ENCODE data around the gene KCTD14.

The KCTD14 gene

DNA sequence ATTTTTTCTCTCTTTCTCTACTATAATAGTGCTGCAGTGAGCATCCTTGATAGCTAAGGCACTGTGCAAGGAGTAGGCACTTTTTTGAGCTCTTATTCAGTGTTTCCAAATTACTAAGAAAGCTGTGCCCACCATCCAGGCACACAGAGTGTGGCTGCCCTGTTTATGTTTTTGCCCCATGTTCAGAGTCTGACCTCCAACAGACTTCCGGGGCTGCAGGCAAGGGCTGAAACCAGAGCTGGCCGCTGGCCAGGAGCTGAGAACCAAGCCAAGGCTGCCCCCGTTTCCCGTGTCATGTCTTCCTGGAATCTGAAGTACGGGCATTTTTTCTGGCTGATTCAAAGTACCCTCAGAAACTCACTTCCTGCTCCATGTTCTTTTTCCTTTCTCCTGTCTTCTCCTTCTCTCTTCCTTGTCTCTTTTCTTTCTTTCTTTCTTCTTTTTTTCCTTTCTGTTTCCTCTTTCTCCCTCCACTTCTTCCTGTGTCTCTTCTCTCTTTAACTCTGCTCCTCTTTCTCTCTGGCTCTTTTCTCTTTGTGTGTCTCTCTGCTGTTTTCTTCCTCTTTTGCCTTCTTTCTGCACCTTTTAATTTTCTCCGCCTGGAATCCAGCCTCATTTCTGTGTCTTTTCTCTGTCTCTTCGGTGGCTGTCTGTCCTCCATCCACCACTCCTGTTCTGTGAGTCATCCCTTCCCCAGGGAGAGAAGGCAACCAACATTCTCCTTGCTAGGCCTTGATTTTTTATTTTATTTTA lies 17.0 kb upstream of the KCTD14 start:
- in situ Hi-C loops (cut with MboI; ENCODE audit: low pct_unique_long_range_greater_than_20kb, low sequenced_read_pairs, unreplicated experiment): no loop called here
- peak; percentile 53 for DNase-seq (ENCODE audit: low spot score)
- TF ChIP-seq, protein P1, sequence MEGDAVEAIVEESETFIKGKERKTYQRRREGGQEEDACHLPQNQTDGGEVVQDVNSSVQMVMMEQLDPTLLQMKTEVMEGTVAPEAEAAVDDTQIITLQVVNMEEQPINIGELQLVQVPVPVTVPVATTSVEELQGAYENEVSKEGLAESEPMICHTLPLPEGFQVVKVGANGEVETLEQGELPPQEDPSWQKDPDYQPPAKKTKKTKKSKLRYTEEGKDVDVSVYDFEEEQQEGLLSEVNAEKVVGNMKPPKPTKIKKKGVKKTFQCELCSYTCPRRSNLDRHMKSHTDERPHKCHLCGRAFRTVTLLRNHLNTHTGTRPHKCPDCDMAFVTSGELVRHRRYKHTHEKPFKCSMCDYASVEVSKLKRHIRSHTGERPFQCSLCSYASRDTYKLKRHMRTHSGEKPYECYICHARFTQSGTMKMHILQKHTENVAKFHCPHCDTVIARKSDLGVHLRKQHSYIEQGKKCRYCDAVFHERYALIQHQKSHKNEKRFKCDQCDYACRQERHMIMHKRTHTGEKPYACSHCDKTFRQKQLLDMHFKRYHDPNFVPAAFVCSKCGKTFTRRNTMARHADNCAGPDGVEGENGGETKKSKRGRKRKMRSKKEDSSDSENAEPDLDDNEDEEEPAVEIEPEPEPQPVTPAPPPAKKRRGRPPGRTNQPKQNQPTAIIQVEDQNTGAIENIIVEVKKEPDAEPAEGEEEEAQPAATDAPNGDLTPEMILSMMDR (IDR thresholded peaks at IDR 0.05; ENCODE audit: extremely low read depth, insufficient read depth, missing control alignments): no peak

DNA sequence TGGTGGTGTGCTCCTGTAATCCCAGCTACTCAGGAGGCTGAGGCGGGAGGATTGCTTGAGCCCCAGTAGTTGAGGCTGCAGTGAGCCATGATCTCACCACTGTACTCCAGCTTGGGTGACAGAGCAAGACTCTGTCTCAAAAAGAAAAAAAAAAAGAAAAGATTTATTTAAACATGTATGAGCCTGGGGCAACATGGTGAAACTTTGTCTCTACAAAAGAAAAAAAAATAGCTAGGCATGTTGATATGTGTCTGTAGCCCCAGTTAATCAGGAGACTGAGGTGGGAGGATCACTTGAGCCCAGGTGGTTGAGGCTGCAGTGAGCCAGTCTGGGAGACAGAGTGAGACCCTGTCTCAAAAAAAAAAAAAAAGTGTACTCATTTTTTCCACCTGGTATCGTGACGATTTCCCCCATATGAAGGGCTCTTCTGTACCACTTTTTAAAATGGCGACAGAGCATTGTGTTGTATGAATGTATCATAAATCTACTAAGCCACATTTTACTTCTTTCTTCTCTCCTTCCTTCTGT lies 16.4 kb upstream of the KCTD14 start:
- TF ChIP-seq, protein P1 (IDR thresholded peaks at IDR 0.05; ENCODE audit: extremely low read depth, insufficient read depth, missing control alignments): no peak
- no peak for DNase-seq (ENCODE audit: low spot score)
- in situ Hi-C loops (cut with MboI; ENCODE audit: low pct_unique_long_range_greater_than_20kb, low sequenced_read_pairs, unreplicated experiment): no loop called here

DNA sequence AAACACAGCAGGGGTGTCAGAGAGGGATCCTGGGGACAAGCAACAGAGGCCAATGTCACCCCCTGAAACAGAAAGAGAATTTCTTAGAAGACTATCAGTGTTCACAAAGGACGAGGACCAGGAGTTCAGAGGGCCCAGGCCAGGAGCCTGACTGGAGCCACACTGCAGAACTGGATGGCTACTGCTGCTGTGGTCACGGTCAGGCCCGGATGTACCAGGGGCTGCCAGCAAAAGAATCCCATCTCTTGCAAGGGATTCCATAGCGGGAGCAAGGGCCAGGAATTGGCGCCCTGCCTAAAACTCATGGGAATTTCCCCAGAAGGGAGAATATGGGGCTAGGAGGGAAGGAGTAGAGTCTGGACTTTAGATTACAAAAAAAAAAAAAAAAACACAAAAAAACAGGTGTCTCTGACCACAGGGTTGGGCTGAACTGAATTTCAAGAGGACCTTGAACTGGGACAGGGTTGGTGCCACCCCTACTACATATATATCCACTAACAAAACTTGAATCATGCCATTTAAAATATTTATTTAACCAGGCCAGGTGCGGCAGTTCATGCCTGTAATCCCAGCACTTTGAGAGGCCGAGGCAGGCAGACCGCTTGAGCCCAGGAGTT lies 15.7 kb upstream of the KCTD14 start:
- TF ChIP-seq, protein P1 (IDR thresholded peaks at IDR 0.05; ENCODE audit: extremely low read depth, insufficient read depth, missing control alignments): no peak
- in situ Hi-C loops (cut with MboI; ENCODE audit: low pct_unique_long_range_greater_than_20kb, low sequenced_read_pairs, unreplicated experiment): no loop called here
- DNase-seq (ENCODE audit: low spot score): no peak

DNA sequence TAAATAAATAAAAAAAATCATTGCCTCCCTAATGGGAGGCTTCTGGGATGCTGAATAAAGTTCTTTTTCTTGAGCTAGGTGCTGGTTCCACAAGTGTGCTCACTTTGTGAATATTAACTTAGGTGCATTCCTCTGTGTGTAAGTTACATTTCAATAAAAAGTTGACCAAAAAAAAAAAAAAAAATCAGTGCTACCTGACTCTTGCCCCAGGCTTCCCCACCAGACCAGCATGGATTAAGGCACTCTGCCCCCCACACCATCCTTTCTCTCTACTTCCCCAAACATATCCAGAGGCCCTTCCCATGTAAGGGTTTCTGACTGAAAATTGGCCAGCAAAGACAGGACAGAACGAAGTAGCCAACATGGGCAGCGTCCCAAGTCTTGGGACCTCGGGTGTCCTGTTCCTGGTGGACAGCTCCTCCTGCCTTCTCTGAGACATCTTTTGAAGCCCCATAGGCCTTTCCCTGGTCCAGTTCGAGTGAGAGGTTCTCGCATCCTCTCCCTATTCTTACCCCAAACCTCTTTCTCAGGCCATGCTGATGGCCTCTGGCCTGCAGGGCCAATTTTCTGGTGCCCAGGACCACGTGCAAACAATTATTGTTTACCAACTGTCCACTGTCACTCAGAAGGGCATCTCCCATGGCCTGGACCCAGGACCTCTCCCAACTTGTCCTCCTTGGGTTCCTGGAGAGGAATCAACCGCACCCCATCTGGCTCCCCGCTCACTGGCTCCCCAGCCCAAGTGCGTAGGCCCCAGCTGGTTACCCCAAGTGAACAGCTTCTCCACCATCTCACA lies 14.9 kb upstream of the KCTD14 start:
- in situ Hi-C loops (cut with MboI; ENCODE audit: low pct_unique_long_range_greater_than_20kb, low sequenced_read_pairs, unreplicated experiment): no loop called here
- TF ChIP-seq, protein P1 (IDR thresholded peaks at IDR 0.05; ENCODE audit: extremely low read depth, insufficient read depth, missing control alignments): no peak
- no peak for DNase-seq (ENCODE audit: low spot score)

DNA sequence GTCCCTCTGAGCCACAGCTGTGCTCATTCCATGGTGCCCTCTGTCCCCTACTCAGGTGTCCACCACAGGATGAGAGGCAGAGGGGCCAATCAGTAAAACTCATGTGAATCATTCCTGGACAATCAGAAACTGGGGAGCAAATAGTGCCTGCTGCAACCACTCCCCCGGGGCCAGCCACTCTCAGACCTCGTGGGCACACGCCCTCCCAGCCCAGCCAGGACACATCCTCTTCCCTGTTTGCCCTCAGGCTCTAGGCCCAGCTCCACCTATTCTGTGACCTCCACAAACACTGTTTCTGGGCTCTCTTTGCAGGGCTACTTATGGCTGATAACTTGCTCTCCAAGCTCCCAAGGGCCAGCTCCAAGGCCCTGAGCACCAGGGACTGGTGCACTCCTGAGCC lies 14.0 kb upstream of the KCTD14 start:
- no peak for DNase-seq (ENCODE audit: low spot score)
- TF ChIP-seq, protein P1 (IDR thresholded peaks at IDR 0.05; ENCODE audit: extremely low read depth, insufficient read depth, missing control alignments): no peak
- in situ Hi-C loops (cut with MboI; ENCODE audit: low pct_unique_long_range_greater_than_20kb, low sequenced_read_pairs, unreplicated experiment): no loop called here

DNA sequence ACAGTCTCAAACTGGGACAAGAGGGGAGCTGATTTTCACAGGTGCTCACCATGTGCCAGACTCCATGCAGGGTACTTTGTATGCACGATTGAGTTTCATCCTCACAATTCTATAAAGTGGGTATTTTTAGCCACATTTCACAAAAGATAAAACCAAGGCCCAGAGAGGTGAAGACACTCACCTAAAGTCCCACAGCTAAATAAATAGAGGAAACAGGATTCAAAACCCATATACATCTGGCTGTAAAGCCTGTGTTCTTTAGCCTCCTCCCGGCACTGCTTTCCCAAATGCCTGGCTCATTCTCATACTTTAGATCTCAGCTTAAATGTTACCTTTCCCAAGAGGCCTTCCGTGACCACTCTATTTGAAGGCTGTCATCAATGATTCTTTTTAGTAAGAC lies 13.2 kb upstream of the KCTD14 start:
- DNase-seq (ENCODE audit: low spot score): no peak
- TF ChIP-seq, protein P1 (IDR thresholded peaks at IDR 0.05; ENCODE audit: extremely low read depth, insufficient read depth, missing control alignments): no peak
- in situ Hi-C loops (cut with MboI; ENCODE audit: low pct_unique_long_range_greater_than_20kb, low sequenced_read_pairs, unreplicated experiment): no loop called here
